H9 (cell line): ENCODE results near the gene FAM156A. TPM values are rescaled to one million over a fixed set of nuclear protein-coding genes. Genes with fewer than 3 reads are reported as not detected.

Experiments used
- DNase-seq: peaks from one replicate; pipeline ENCODE4 v3.0.0-alpha.2; 2017
- H2AFZ ChIP-seq: one replicate; pipeline ENCODE4 v1.6.1; 2013; ENCODE audit warnings: mild to moderate bottlenecking, low read length, control low read depth, moderate library complexity
- H2AK5ac ChIP-seq: 2 replicates; pipeline ENCODE4 v1.6.1; 2013; ENCODE audit warnings: low read length, control low read depth, mixed read lengths; ENCODE audit not compliant: insufficient read length
- H2BK120ac ChIP-seq: one replicate; pipeline ENCODE4 v1.6.1; 2013; ENCODE audit warnings: low read depth, mild to moderate bottlenecking, low read length, control low read depth, inconsistent platforms; ENCODE audit not compliant: poor library complexity, severe bottlenecking
- H2BK12ac ChIP-seq: 2 replicates; pipeline ENCODE4 v1.6.1; 2013; ENCODE audit warnings: low read length, control low read depth, mixed read lengths, low read depth; ENCODE audit not compliant: insufficient read length
- H2BK15ac ChIP-seq: 2 replicates; pipeline ENCODE4 v1.6.1; 2013; ENCODE audit warnings: low read depth, low read length, control low read depth
- H2BK20ac ChIP-seq: one replicate; pipeline ENCODE4 v1.6.1; 2013; ENCODE audit warnings: low read depth, mild to moderate bottlenecking, low read length, control low read depth, inconsistent platforms; ENCODE audit not compliant: poor library complexity, severe bottlenecking
- H2BK5ac ChIP-seq: 2 replicates; pipeline ENCODE4 v1.6.1; 2013; ENCODE audit warnings: low read length, control low read depth, mixed read lengths; ENCODE audit not compliant: insufficient read length
- H3K14ac ChIP-seq: 2 replicates; pipeline ENCODE4 v1.6.1; 2013; ENCODE audit warnings: low read length, control low read depth; ENCODE audit not compliant: insufficient read depth
- H3K18ac ChIP-seq: 2 replicates; pipeline ENCODE4 v1.6.1; 2013; ENCODE audit warnings: low read depth, mild to moderate bottlenecking, mixed read lengths, low read length, control low read depth; ENCODE audit not compliant: insufficient read length
- H3K23ac ChIP-seq: 2 replicates; pipeline ENCODE4 v1.6.1; 2013; ENCODE audit warnings: low read length, control low read depth, mixed read lengths, low read depth; ENCODE audit not compliant: insufficient read length
- H3K23me2 ChIP-seq: 2 replicates; pipeline ENCODE4 v1.6.1; 2013; ENCODE audit warnings: low read depth, mild to moderate bottlenecking, mixed read lengths, low read length, control low read depth; ENCODE audit not compliant: insufficient read length, poor library complexity, severe bottlenecking
- H3K27ac ChIP-seq: 2 replicates; pipeline ENCODE4 v1.5.1; 2013; ENCODE audit warnings: low read length, control low read depth, mixed read lengths, low read depth; ENCODE audit not compliant: insufficient read length
- H3K27me3 ChIP-seq: 2 replicates; pipeline ENCODE4 v1.6.1; 2013; ENCODE audit warnings: low read length, control low read depth, inconsistent platforms; ENCODE audit not compliant: insufficient read depth
- H3K4ac ChIP-seq: 2 replicates; pipeline ENCODE4 v1.6.1; 2013; ENCODE audit warnings: low read depth, mild to moderate bottlenecking, control low read depth, inconsistent platforms, low read length, moderate library complexity
- H3K4me1 ChIP-seq: 2 replicates; pipeline ENCODE4 v1.6.1; 2013; ENCODE audit warnings: low read length, control low read depth, inconsistent platforms; ENCODE audit not compliant: insufficient read depth
- H3K4me2 ChIP-seq: 2 replicates; pipeline ENCODE4 v1.6.1; 2013; ENCODE audit warnings: low read length, control low read depth, mixed read lengths; ENCODE audit not compliant: insufficient read length, insufficient read depth
- H3K56ac ChIP-seq: 2 replicates; pipeline ENCODE4 v1.6.1; 2013; ENCODE audit warnings: low read depth, mild to moderate bottlenecking, mixed read lengths, low read length, control low read depth; ENCODE audit not compliant: insufficient read length
- H3K79me1 ChIP-seq: 2 replicates; pipeline ENCODE4 v1.6.1; 2013; ENCODE audit warnings: low read depth, mild to moderate bottlenecking, moderate library complexity, low read length, control low read depth, inconsistent platforms; ENCODE audit not compliant: insufficient read depth, poor library complexity, severe bottlenecking
- H3K79me2 ChIP-seq: 2 replicates; pipeline ENCODE4 v1.6.1; 2013; ENCODE audit warnings: low read length, control low read depth, inconsistent platforms; ENCODE audit not compliant: insufficient read depth
- H3K9ac ChIP-seq: 2 replicates; pipeline ENCODE4 v1.6.1; 2013; ENCODE audit warnings: low read length, control low read depth, mixed read lengths; ENCODE audit not compliant: insufficient read length; ENCODE audit errors: extremely low read depth
- H3K9me3 ChIP-seq: one replicate; pipeline ENCODE4 v1.6.1; 2013; ENCODE audit warnings: low read depth, low read length, inconsistent platforms; ENCODE audit not compliant: control insufficient read depth
- H3T11ph ChIP-seq: one replicate; pipeline ENCODE4 v1.6.1; 2013; ENCODE audit warnings: mild to moderate bottlenecking, low read length, control low read depth, inconsistent platforms
- H4K20me1 ChIP-seq: one replicate; pipeline ENCODE4 v1.6.1; 2013; ENCODE audit not compliant: control insufficient read depth, insufficient read length, insufficient read depth
- H4K5ac ChIP-seq: 2 replicates; pipeline ENCODE4 v1.6.1; 2013; ENCODE audit warnings: low read depth, mild to moderate bottlenecking, mixed read lengths, low read length, control low read depth; ENCODE audit not compliant: insufficient read length
- H4K8ac ChIP-seq: replicated peaks from 2 replicates; pipeline ENCODE4 v1.6.1; 2013; ENCODE audit warnings: low read length, control low read depth, mixed read lengths, low read depth; ENCODE audit not compliant: insufficient read length
- H4K91ac ChIP-seq: 2 replicates; pipeline ENCODE4 v1.6.1; 2013; ENCODE audit warnings: low read depth, mild to moderate bottlenecking, moderate library complexity, mixed read lengths, low read length, control low read depth; ENCODE audit not compliant: insufficient read length
- H3K27ac Mint-ChIP-seq, 3 experiments: 2 replicates in 2 of 3; 3 replicates in 1 of 3; pipeline ENCODE4 v1.8.0; 2020 to 2021; ENCODE audit warnings: mixed read lengths in 3 of 3, mild to moderate bottlenecking in 1 of 3, moderate library complexity in 1 of 3
- H3K27me3 Mint-ChIP-seq: 2 replicates; pipeline ENCODE4 v1.8.0; 2021; ENCODE audit warnings: low read depth, mild to moderate bottlenecking, moderate library complexity, mixed read lengths
- H3K36me3 Mint-ChIP-seq, 3 experiments: 2 replicates in 2 of 3; 3 replicates in 1 of 3; pipeline ENCODE4 v1.8.0; 2020 to 2021; ENCODE audit warnings: low read depth in 3 of 3, mixed read lengths in 3 of 3; ENCODE audit not compliant: insufficient read depth in 1 of 3
- H3K4me1 Mint-ChIP-seq, 2 experiments: 2 replicates each; pipeline ENCODE4 v1.8.0; 2020; ENCODE audit warnings: mixed read lengths in 2 of 2
- H3K4me3 Mint-ChIP-seq, 2 experiments: 2 replicates in 1 of 2; 3 replicates in 1 of 2; pipeline ENCODE4 v1.8.0; 2020 to 2021; ENCODE audit warnings: mild to moderate bottlenecking in 2 of 2, mixed read lengths in 2 of 2, moderate library complexity in 1 of 2
- H3K9me3 Mint-ChIP-seq, 2 experiments: 2 replicates in 1 of 2; 3 replicates in 1 of 2; pipeline ENCODE4 v1.8.0; 2020; ENCODE audit warnings: mild to moderate bottlenecking in 2 of 2, mixed read lengths in 2 of 2, moderate library complexity in 1 of 2
- WGBS: extraction: QIAGEN DNeasy Blood & Tissue Kit; methylation state at CpG from one replicate; pipeline ENCODE4 v1.1.7; 2013; ENCODE audit warnings: missing lambda C conversion rate, low lambda C conversion rate, mixed read lengths; ENCODE audit not compliant: insufficient read length; ENCODE audit errors: extremely low coverage; 5-methylcytosine and 5-hydroxymethylcytosine counted together
- total RNA-seq: library from RNA; stranded (reverse); gene quantifications from 2 replicates; pipeline ENCODE4 v1.2.1, GENCODE V29; 2021
- TF ChIP-seq, protein P1 (sequence below): fragments of 200-600 bp; sonication (generic); conservative IDR thresholded peaks from 3 replicates; pipeline ENCODE4 v1.8.0; 2021; ENCODE audit warnings: antibody characterized with exemption, mild to moderate bottlenecking

Gene FAM156A
- total RNA-seq, 1 experiment from 2014 or later, result 15.7 TPM

DNA sequence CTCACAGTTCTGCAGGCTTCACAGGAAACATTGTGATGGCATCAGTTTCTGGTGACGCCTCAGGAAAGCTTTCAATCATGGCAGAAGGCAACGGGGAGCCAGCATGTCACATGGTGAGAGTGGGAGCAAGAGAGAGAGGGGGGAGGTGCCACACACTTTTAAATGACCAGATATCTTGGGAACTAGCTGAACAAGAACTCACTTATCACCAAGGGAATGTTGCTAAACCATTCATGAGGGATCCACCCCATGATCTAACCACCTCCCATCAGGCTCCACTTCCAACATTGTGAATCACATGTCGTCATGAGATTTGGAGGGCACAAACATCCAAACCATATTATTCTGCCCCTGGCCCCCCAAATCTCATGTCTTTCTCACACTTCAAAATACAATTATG is 47.0 kb upstream of the FAM156A start:
- peaks cover 38% of the 10 kb centered on the region for H3K9me3 ChIP-seq
- no peak overlapping the region for H2AK5ac ChIP-seq

More for the DNA sequence above, 47.0 kb upstream of the FAM156A start:
- H3K18ac ChIP-seq, result no peak overlapping the region
- H3K23ac ChIP-seq, result no peak overlapping the region
- no peak overlapping the region for H3K14ac ChIP-seq
- no peaks in the 10 kb centered on the region for H3K79me1 ChIP-seq
- Mint-ChIP-seq H3K36me3 (peaks cover 0 to 8% (median 0%) of the 10 kb centered on the region in 3 experiments; a peak in 3 of 7 replicates), H3K27ac (no peak overlapping the region), H3K4me3 (no peak overlapping the region), H3K9me3 (peaks cover 68 to 77% of the 10 kb centered on the region in 2 experiments), H3K27me3 (peaks cover 19% of the 10 kb centered on the region), H3K4me1 (peaks cover 0 to 3% of the 10 kb centered on the region in 2 experiments; a peak in 1 of 4 replicates)
- no peak overlapping the region for H4K5ac ChIP-seq
- H4K91ac ChIP-seq, result no peak overlapping the region
- TF ChIP-seq, protein P1, sequence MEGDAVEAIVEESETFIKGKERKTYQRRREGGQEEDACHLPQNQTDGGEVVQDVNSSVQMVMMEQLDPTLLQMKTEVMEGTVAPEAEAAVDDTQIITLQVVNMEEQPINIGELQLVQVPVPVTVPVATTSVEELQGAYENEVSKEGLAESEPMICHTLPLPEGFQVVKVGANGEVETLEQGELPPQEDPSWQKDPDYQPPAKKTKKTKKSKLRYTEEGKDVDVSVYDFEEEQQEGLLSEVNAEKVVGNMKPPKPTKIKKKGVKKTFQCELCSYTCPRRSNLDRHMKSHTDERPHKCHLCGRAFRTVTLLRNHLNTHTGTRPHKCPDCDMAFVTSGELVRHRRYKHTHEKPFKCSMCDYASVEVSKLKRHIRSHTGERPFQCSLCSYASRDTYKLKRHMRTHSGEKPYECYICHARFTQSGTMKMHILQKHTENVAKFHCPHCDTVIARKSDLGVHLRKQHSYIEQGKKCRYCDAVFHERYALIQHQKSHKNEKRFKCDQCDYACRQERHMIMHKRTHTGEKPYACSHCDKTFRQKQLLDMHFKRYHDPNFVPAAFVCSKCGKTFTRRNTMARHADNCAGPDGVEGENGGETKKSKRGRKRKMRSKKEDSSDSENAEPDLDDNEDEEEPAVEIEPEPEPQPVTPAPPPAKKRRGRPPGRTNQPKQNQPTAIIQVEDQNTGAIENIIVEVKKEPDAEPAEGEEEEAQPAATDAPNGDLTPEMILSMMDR, result no peak
- H4K8ac ChIP-seq, result no peak overlapping the region
- no peak overlapping the region for H3K27ac ChIP-seq
- no peak overlapping the region for H2AFZ ChIP-seq
- no peak overlapping the region for H3K9ac ChIP-seq
- H3K23me2 ChIP-seq, result no peaks in the 10 kb centered on the region
- H3K79me2 ChIP-seq, result no peaks in the 10 kb centered on the region
- no peak overlapping the region for H2BK12ac ChIP-seq
- H2BK15ac ChIP-seq, result no peak overlapping the region
- DNase-seq, result no peak
- no peak overlapping the region for H2BK20ac ChIP-seq
- WGBS, result no CpG with 5 or more reads among the region's 3 CpGs
- H3K4me2 ChIP-seq, result no peak overlapping the region
- H2BK120ac ChIP-seq, result no peak overlapping the region
- no peak overlapping the region for H3T11ph ChIP-seq
- no peak overlapping the region for H2BK5ac ChIP-seq
- no peak overlapping the region for H3K4ac ChIP-seq
- no peaks in the 10 kb centered on the region for H3K4me1 ChIP-seq
- H3K56ac ChIP-seq, result no peak overlapping the region
- H3K27me3 ChIP-seq, result no peaks in the 10 kb centered on the region
- no peaks in the 10 kb centered on the region for H4K20me1 ChIP-seq
